GM19438 (cell line): ENCODE measurements around the gene KCNQ2.
"Not testable (repeated sequence)": the region's sequence is repeated elsewhere in the genome, so short reads cannot be mapped to it uniquely, and the experiment has no call there.

Experiments used
- ATAC-seq: cut with Tn5 transposase; IDR thresholded peaks from one replicate; pipeline ENCODE4 v1.9.1; 2021; ENCODE audit warnings: low read depth; ENCODE audit not compliant: unreplicated experiment

Gene KCNQ2

GRCh38 chr20:63395723-63396122 lies 76.7 kb downstream of the KCNQ2 start:
- ATAC-seq: no peak

- no peak for ATAC-seq
Measured at GRCh38 chr20:63394920-63395455, 77.5 kb downstream of the KCNQ2 start.

- ATAC-seq: no peak
Measured at GRCh38 chr20:63394069-63394919, 78.2 kb downstream of the KCNQ2 start.

- ATAC-seq: no peak
Measured at GRCh38 chr20:63393566-63393965, 78.9 kb downstream of the KCNQ2 start.

GRCh38 chr20:63392465-63393365 lies 79.7 kb downstream of the KCNQ2 start:
- no peak for ATAC-seq

GRCh38 chr20:63387917-63388316 lies 84.5 kb downstream of the KCNQ2 start:
- no peak for ATAC-seq

- no peak for ATAC-seq
Measured at GRCh38 chr20:63387393-63387792, 85.1 kb downstream of the KCNQ2 start.

GRCh38 chr20:63386491-63386890 lies 86.0 kb downstream of the KCNQ2 start:
- ATAC-seq: no peak

GRCh38 chr20:63385819-63386218 lies 86.6 kb downstream of the KCNQ2 start:
- no peak for ATAC-seq

GRCh38 chr20:63384336-63384735 lies 88.1 kb downstream of the KCNQ2 start:
- ATAC-seq: no peak

- no peak for ATAC-seq
Measured at GRCh38 chr20:63383556-63383955, 88.9 kb downstream of the KCNQ2 start.

- ATAC-seq: no peak
Measured at GRCh38 chr20:63382551-63383300, 89.7 kb downstream of the KCNQ2 start.

GRCh38 chr20:63381781-63382431 lies 90.5 kb downstream of the KCNQ2 start:
- ATAC-seq: no peak

- ATAC-seq: no peak
Measured at GRCh38 chr20:63380346-63380870, 92.0 kb downstream of the KCNQ2 start.

- ATAC-seq: not testable (repeated sequence)
Measured at GRCh38 chr20:63379872-63380271, 92.6 kb downstream of the KCNQ2 start.

GRCh38 chr20:63379296-63379695 lies 93.2 kb downstream of the KCNQ2 start:
- ATAC-seq: no peak

GRCh38 chr20:63378626-63379025 lies 93.8 kb downstream of the KCNQ2 start:
- ATAC-seq: no peak

GRCh38 chr20:63377951-63378381 lies 94.5 kb downstream of the KCNQ2 start:
- no peak for ATAC-seq

GRCh38 chr20:63377256-63377941 lies 95.1 kb downstream of the KCNQ2 start:
- ATAC-seq: no peak
